CD4-positive, alpha-beta T cell (primary cell): Measurements from ENCODE around the gene PPIL3. TPM values are rescaled to one million over a fixed set of nuclear protein-coding genes. Genes with fewer than 3 reads are reported as not detected.

Experiments used
- ATAC-seq: fragments of 200-7000 bp; cut with Tn5 transposase; one replicate; pipeline ENCODE4 v1.10.0; 2022; ENCODE audit warnings: mild to moderate bottlenecking; ENCODE audit not compliant: poor library complexity
- CTCF ChIA-PET: fragments of 350-600 bp; sonication (Branson Sonifier 250); formaldehyde crosslinking; loops from one replicate; lab custom pipeline; 2021; ENCODE audit warnings: antibody characterized with exemption, inconsistent platforms; lab: Charles Lee
- POLR2A ChIA-PET: fragments of 350-600 bp; sonication (Branson Sonifier 250); formaldehyde crosslinking; loops from one replicate; lab custom pipeline; 2021; ENCODE audit warnings: antibody characterized with exemption, inconsistent platforms; lab: Charles Lee
- DNase-seq, 14 experiments: peaks; one replicate each; pipeline ENCODE4 v3.0.0-alpha.2; 2013 to 2020; ENCODE audit warnings: mixed read lengths in 2 of 14
- H3K27ac ChIP-seq, 2 donors: one replicate each; pipeline versions ENCODE4 v1.5.1 to v1.7.0; 2013; ENCODE audit warnings: low read length in 2 of 2, low read depth in 1 of 2, mild to moderate bottlenecking in 1 of 2
- H3K27me3 ChIP-seq, 2 experiments: 1 replicate in 1 of 2; 2 replicates in 1 of 2; pipeline versions ENCODE4 v1.6.1 to v1.7.0; 2013; ENCODE audit warnings: low read length in 2 of 2, control low read depth in 1 of 2, mild to moderate bottlenecking in 1 of 2, moderate library complexity in 1 of 2; ENCODE audit not compliant: insufficient read depth in 2 of 2, control insufficient read depth in 1 of 2
- H3K36me3 ChIP-seq: one replicate; pipeline ENCODE4 v1.6.1; 2013; ENCODE audit warnings: low read length, control low read depth; ENCODE audit not compliant: insufficient read depth
- H3K4me1 ChIP-seq: one replicate; pipeline ENCODE4 v1.6.1; 2013; ENCODE audit warnings: low read length, control low read depth; ENCODE audit not compliant: insufficient read depth
- H3K4me3 ChIP-seq: one replicate; pipeline ENCODE4 v1.5.1; 2013; ENCODE audit warnings: mild to moderate bottlenecking, low read length, moderate library complexity
- H3K9me3 ChIP-seq, 2 experiments: 1 replicate in 1 of 2; 2 replicates in 1 of 2; pipeline versions ENCODE4 v1.6.1 to v1.7.0; 2013; ENCODE audit warnings: low read length in 2 of 2, mild to moderate bottlenecking in 2 of 2, control low read depth in 1 of 2, moderate library complexity in 1 of 2; ENCODE audit not compliant: control insufficient read depth in 1 of 2, insufficient read depth in 1 of 2
- H3K27ac Mint-ChIP-seq: one replicate; pipeline ENCODE4 v1.8.0; 2020; ENCODE audit warnings: mixed read lengths
- H3K27me3 Mint-ChIP-seq: one replicate; pipeline ENCODE4 v1.8.0; 2021; ENCODE audit warnings: mixed read lengths
- H3K36me3 Mint-ChIP-seq: one replicate; pipeline ENCODE4 v1.8.0; 2021; ENCODE audit warnings: low read depth, mixed read lengths
- H3K4me1 Mint-ChIP-seq: one replicate; pipeline ENCODE4 v1.8.0; 2021; ENCODE audit warnings: low read depth, mixed read lengths
- H3K4me3 Mint-ChIP-seq: one replicate; pipeline ENCODE4 v1.8.0; 2020; ENCODE audit warnings: mild to moderate bottlenecking, mixed read lengths
- H3K9me3 Mint-ChIP-seq: one replicate; pipeline ENCODE4 v1.8.0; 2020; ENCODE audit warnings: mixed read lengths
- intact Hi-C, 2 experiments: fragments of 100-400 bp; cut with DNase I in 1 of 2; cut with micrococcal nuclease in 1 of 2; formaldehyde crosslinking; loops; one replicate each; pipeline versions ENCODE4 v1.15.1 to v1.9.0; 2023 to 2025; cut with DNase I, micrococcal nuclease
- total RNA-seq, 174 experiments: library from RNA in 2 of 174; stranded (reverse) in 2 of 174; gene quantifications; one replicate each; pipeline ENCODE4 v1.2.3 and lab custom pipeline; 2021 to 2026
- TF ChIP-seq, protein P1 (sequence below): fragments of 200-600 bp; IDR thresholded peaks from one replicate; pipeline ENCODE4 v1.8.0; 2022; ENCODE audit warnings: antibody characterized with exemption, mild to moderate bottlenecking

The PPIL3 gene
- total RNA-seq, 2 experiments from 2014 or later: 23.1 to 29.8 TPM

- intact Hi-C loops: loop anchor here (2.0 to 10.0 kb wide), 4 partner anchors 50 to 592 kb away; partner anchors contain the start of genes ORC2 (in 1 of the 2), STRADB (in 1 of the 2) and TRAK2 (in 1 of the 2)
- POLR2A ChIA-PET: interaction anchor here (1.3 to 5.4 kb wide), 5 partner anchors 13 to 254 kb away, joined by 3 to 267 read pairs (median 55); partner anchors contain the start of genes CFLAR, NIF3L1 and PPIL3
- CTCF ChIA-PET: interaction anchor here (0.7 kb wide), 1 partner anchor 23 kb away, joined by 3 read pairs; no protein-coding TSS in a partner anchor
These were observed 26.3 kb downstream of the PPIL3 start for GRCh38 chr2:200862532-200863000.

DNA sequence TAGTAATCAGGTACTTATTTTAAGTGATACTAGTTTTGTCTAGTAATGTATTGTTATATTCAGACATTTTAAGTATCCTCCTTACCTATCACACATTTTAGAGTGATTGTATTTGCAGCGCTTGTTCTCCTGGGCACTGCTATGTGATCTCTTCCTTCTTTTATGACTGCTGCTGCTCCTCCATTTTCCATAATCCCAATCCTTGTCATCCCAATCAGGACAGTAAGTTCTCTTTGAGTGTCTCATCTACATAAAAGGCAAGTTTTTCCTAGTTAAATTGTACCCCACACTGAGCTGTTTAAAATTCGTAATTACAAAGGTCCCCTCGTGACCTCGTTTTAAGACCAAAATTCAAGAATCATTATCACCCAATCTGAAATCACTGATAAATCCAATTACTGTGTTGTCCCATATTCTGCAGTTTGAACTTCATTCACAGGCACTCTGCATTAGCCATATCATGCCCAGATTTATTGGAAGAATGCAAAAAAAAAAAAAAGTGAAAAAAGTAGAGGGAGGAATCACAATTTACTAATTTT, 27.2 kb downstream of the PPIL3 start:
- Histone ChIP-seq H3K4me1 (peaks cover 30% of the 10 kb centered on the region), H3K9me3 (no peaks in the 10 kb centered on the region), H3K36me3 (peaks cover 56% of the 10 kb centered on the region), H3K27me3 (no peaks in the 10 kb centered on the region), H3K27ac (peak overlapping the region in 1 of 2 donors; percentile 22), H3K4me3 (peak overlapping the region; percentile 96)
- CTCF ChIA-PET: interaction anchor here (0.5 to 1.1 kb wide), 4 partner anchors 23 to 148 kb away, joined by 3 to 5 read pairs (median 4); partner anchors contain the start of genes NIF3L1 and PPIL3
- H3K4me1 Mint-ChIP-seq: peaks cover 68% of the 10 kb centered on the region
- H3K9me3 Mint-ChIP-seq: no peaks in the 10 kb centered on the region
- intact Hi-C loops: loop anchor here (2.0 to 10.0 kb wide), 4 partner anchors 49 to 593 kb away; partner anchors contain the start of genes ORC2 (in 1 of the 2), STRADB (in 1 of the 2) and TRAK2 (in 1 of the 2)
- no peak for ATAC-seq
- H3K36me3 Mint-ChIP-seq: peaks cover 81% of the 10 kb centered on the region
- TF ChIP-seq, protein P1, sequence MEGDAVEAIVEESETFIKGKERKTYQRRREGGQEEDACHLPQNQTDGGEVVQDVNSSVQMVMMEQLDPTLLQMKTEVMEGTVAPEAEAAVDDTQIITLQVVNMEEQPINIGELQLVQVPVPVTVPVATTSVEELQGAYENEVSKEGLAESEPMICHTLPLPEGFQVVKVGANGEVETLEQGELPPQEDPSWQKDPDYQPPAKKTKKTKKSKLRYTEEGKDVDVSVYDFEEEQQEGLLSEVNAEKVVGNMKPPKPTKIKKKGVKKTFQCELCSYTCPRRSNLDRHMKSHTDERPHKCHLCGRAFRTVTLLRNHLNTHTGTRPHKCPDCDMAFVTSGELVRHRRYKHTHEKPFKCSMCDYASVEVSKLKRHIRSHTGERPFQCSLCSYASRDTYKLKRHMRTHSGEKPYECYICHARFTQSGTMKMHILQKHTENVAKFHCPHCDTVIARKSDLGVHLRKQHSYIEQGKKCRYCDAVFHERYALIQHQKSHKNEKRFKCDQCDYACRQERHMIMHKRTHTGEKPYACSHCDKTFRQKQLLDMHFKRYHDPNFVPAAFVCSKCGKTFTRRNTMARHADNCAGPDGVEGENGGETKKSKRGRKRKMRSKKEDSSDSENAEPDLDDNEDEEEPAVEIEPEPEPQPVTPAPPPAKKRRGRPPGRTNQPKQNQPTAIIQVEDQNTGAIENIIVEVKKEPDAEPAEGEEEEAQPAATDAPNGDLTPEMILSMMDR: no peak
- H3K27me3 Mint-ChIP-seq: peaks cover 4% of the 10 kb centered on the region
- POLR2A ChIA-PET: interaction anchor here (0.6 to 1.7 kb wide), 4 partner anchors 12 to 275 kb away, joined by 3 to 7 read pairs (median 5); partner anchors contain the start of genes NIF3L1 and PPIL3
- peak overlapping the region; percentile 97 for H3K4me3 Mint-ChIP-seq
- no peak for DNase-seq
- H3K27ac Mint-ChIP-seq: peak overlapping the region; percentile 88

More at GRCh38 chr2:200862532-200863000, 26.3 kb downstream of the PPIL3 start:
- Mint-ChIP-seq H3K9me3 (no peaks in the 10 kb centered on the region), H3K4me3 (peak overlapping the region; percentile 97), H3K36me3 (peaks cover 73% of the 10 kb centered on the region), H3K4me1 (peaks cover 59% of the 10 kb centered on the region), H3K27ac (peak overlapping the region; percentile 88), H3K27me3 (peaks cover 4% of the 10 kb centered on the region)
- peaks cover 28% of the 10 kb centered on the region for H3K4me1 ChIP-seq
- H3K27ac ChIP-seq: peak overlapping the region; percentile 100
- H3K36me3 ChIP-seq: peaks cover 47% of the 10 kb centered on the region
- TF ChIP-seq, protein P1: no peak
- peak overlapping the region; percentile 96 for H3K4me3 ChIP-seq
- no peaks in the 10 kb centered on the region for H3K27me3 ChIP-seq
- peak in 11 of 14 experiments; percentile 24 to 86 (median 46) for DNase-seq
- no peaks in the 10 kb centered on the region for H3K9me3 ChIP-seq
- ATAC-seq: peak; percentile 57

DNA sequence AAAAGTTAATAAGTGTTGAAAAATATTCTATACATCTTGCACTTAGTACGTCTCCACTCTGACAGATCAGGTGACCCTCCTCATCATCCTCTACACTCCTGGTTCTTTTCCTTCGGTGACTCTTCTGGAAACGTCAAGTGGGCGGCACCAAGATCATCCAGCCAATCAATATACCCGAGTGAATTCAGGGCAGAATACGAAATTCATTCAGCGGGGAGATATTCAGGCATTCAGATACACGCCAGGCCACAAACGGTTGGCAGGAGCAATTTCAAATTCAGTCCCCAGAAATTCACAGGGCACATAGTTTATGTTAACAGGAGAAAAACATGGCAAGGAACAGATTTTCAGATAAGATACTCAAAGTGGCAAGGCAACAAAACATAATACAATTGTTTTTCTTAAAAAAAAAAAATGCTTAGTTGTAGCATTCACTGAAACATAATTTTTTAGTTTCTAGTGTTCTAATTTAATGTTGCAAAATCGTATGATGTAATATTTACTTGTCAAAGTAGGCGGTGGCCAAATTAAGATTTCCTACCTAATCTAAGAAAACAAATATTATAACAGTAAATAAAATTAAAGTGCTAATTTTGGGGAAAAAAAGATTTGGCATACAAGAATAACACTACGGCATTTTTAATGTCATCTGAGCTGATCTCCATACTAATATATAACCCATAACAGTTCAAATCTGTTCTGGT, 28.6 kb downstream of the PPIL3 start:
- Histone ChIP-seq H3K27me3 (no peaks in the 10 kb centered on the region), H3K27ac (peak overlapping the region in 1 of 2 donors; percentile 7), H3K9me3 (no peaks in the 10 kb centered on the region), H3K36me3 (peaks cover 70% of the 10 kb centered on the region), H3K4me3 (peak overlapping the region; percentile 96), H3K4me1 (peaks cover 27% of the 10 kb centered on the region)
- peak overlapping the region; percentile 97 for H3K4me3 Mint-ChIP-seq
- DNase-seq: peak in 4 of 14 experiments; percentile 20 to 53 (median 48)
- ChIA-PET POLR2A (interaction anchor here (0.7 to 3.8 kb wide), 7 partner anchors 11 to 373 kb away, joined by 3 to 23 read pairs (median 5); partner anchors contain the start of genes CFLAR, NIF3L1 and PPIL3), CTCF (no interaction called here)
- intact Hi-C loops: loop anchor here (5.0 to 10.0 kb wide), 2 partner anchors 102 to 595 kb away; partner anchors contain the start of genes ORC2 (in 1 of the 2), STRADB (in 1 of the 2) and TRAK2 (in 1 of the 2)
- TF ChIP-seq, protein P1: no peak
- peak overlapping the region; percentile 88 for H3K27ac Mint-ChIP-seq
- no peak for ATAC-seq
- H3K9me3 Mint-ChIP-seq: no peaks in the 10 kb centered on the region
- H3K27me3 Mint-ChIP-seq: peaks cover 4% of the 10 kb centered on the region
- H3K4me1 Mint-ChIP-seq: peaks cover 73% of the 10 kb centered on the region
- peaks cover 96% of the 10 kb centered on the region for H3K36me3 Mint-ChIP-seq
